PC-3 (cell line): ENCODE measurements around the gene FN3KRP. TPM values are rescaled to one million over a fixed set of nuclear protein-coding genes. Genes with fewer than 3 reads are reported as not detected.

Experiments used
- ATAC-seq: fragments of 200-7000 bp; cut with Tn5 transposase; 2 replicates; pipeline ENCODE4 v1.9.1; 2020; ENCODE audit warnings: mild to moderate bottlenecking, moderate library complexity
- BruUV-seq: library from RNA; stranded (reverse); fragments of 400-500 nt; replicated peaks from 2 replicates; lab custom pipeline; 2021; lab: Mats Ljungman, UMichigan
- CTCF ChIA-PET: fragments of 300-600 bp; sonication (Branson Sonifier 250); formaldehyde crosslinking; loops from one replicate; lab custom pipeline; 2022; ENCODE audit warnings: antibody characterized with exemption; lab: Charles Lee
- POLR2A ChIA-PET: fragments of 300-600 bp; sonication (Branson Sonifier 250); formaldehyde crosslinking; loops from one replicate; lab custom pipeline; 2022; ENCODE audit warnings: antibody characterized with exemption; ENCODE audit not compliant: unreplicated experiment; lab: Charles Lee
- DNase-seq: peaks from one replicate; pipeline ENCODE4 v3.0.0-alpha.2; 2015
- H2AFZ ChIP-seq: fragments of 300-600 bp; sonication (generic); 2 replicates; pipeline ENCODE4 v1.6.0; 2016; ENCODE audit warnings: antibody characterized with exemption, low read length
- H3F3A ChIP-seq: fragments of 300-600 bp; sonication (generic); one replicate; pipeline ENCODE4 v1.6.0; 2017; ENCODE audit warnings: antibody characterized with exemption, low read length, control low read depth, mild to moderate bottlenecking; ENCODE audit not compliant: unreplicated experiment
- H3K27ac ChIP-seq: fragments of 300-600 bp; sonication (generic); 2 replicates; pipeline ENCODE4 v1.5.1; 2016; ENCODE audit warnings: mild to moderate bottlenecking, low read length
- H3K27me3 ChIP-seq: fragments of 300-600 bp; sonication (generic); 2 replicates; pipeline ENCODE4 v1.6.1; 2016; ENCODE audit warnings: low read length, mixed read lengths
- H3K36me3 ChIP-seq: fragments of 300-600 bp; sonication (generic); 2 replicates; pipeline ENCODE4 v1.6.1; 2016; ENCODE audit warnings: low read depth, mixed run types, low read length, mixed read lengths
- H3K4me1 ChIP-seq: fragments of 300-600 bp; sonication (generic); 2 replicates; pipeline ENCODE4 v1.5.1; 2016; ENCODE audit warnings: low read length; ENCODE audit not compliant: insufficient read depth
- H3K4me2 ChIP-seq: fragments of 300-600 bp; sonication (generic); 2 replicates; pipeline ENCODE4 v1.6.0; 2016; ENCODE audit warnings: low read length
- H3K4me3 ChIP-seq: fragments of 300-600 bp; sonication (generic); 2 replicates; pipeline ENCODE4 v1.5.1; 2016; ENCODE audit warnings: mild to moderate bottlenecking, low read length, mixed read lengths
- H3K79me2 ChIP-seq: fragments of 300-600 bp; sonication (generic); 2 replicates; pipeline ENCODE4 v1.6.1; 2017; ENCODE audit warnings: low read length, mixed read lengths
- H3K9ac ChIP-seq: fragments of 300-600 bp; sonication (generic); 2 replicates; pipeline ENCODE4 v1.6.0; 2016; ENCODE audit warnings: mild to moderate bottlenecking, low read length
- H3K9me2 ChIP-seq: fragments of 300-600 bp; sonication (generic); replicated peaks from 2 replicates; pipeline ENCODE4 v1.6.1; 2016; ENCODE audit warnings: mixed run types, low read length, mixed read lengths
- H3K9me3 ChIP-seq: fragments of 300-600 bp; sonication (generic); 2 replicates; pipeline ENCODE4 v1.6.1; 2016; ENCODE audit warnings: low read length, mixed read lengths
- H4K20me1 ChIP-seq: fragments of 300-600 bp; sonication (generic); 2 replicates; pipeline ENCODE4 v1.6.1; 2016; ENCODE audit warnings: low read length, mixed read lengths
- CTCF ChIP-seq: fragments of 300-600 bp; sonication (generic); conservative IDR thresholded peaks from 2 replicates; pipeline ENCODE4 v1.5.1; 2017; ENCODE audit warnings: antibody characterized with exemption, low read depth, mild to moderate bottlenecking, low read length
- EZH2 ChIP-seq: fragments of 300-600 bp; sonication (generic); IDR thresholded peaks from one replicate; pipeline ENCODE4 v1.6.1; 2017; ENCODE audit warnings: antibody characterized with exemption, mild to moderate bottlenecking, low read length; ENCODE audit not compliant: unreplicated experiment
- EZH2phosphoT487 ChIP-seq: fragments of 300-600 bp; sonication (generic); IDR thresholded peaks from 2 replicates; pipeline ENCODE4 v1.6.1; 2018; ENCODE audit warnings: mild to moderate bottlenecking, antibody characterized with exemption, low read length, borderline replicate concordance
- intact Hi-C: fragments of 100-400 bp; cut with micrococcal nuclease; formaldehyde crosslinking; loops from 2 replicates; pipeline ENCODE4 v1.9.0; 2023
- total RNA-seq: library from RNA; depleted of rRNA; stranded (reverse); fragments of >200 nt; gene quantifications from 2 replicates; pipeline ENCODE4 v1.2.3, GENCODE V29; 2014

Gene FN3KRP
- total RNA-seq, 1 experiment from 2014 or later: 37.4 TPM

GRCh38 chr17:82704886-82705285, 11.6 kb upstream of the FN3KRP start:
- Histone ChIP-seq H3K4me1 (no peaks in the 10 kb centered on the region), H3F3A (no peaks in the 10 kb centered on the region), H3K4me3 (no peak overlapping the region), H3K4me2 (no peak overlapping the region), H3K9ac (no peak overlapping the region), H3K27me3 (no peaks in the 10 kb centered on the region), H3K9me3 (no peaks in the 10 kb centered on the region), H3K36me3 (no peaks in the 10 kb centered on the region), H3K79me2 (no peaks in the 10 kb centered on the region), H4K20me1 (no peaks in the 10 kb centered on the region), H3K27ac (no peak overlapping the region), H2AFZ (no peak overlapping the region), H3K9me2 (no peaks in the 10 kb centered on the region)
- no TSS peak for BruUV-seq
- ChIA-PET POLR2A (no interaction called here), CTCF (no interaction called here)
- no peak for DNase-seq
- intact Hi-C loops: no loop called here
- TF ChIP-seq CTCF (no peak), EZH2phosphoT487 (no peak), EZH2 (no peak)
- ATAC-seq: no peak

GRCh38 chr17:82705756-82706155, 10.8 kb upstream of the FN3KRP start:
- TF ChIP-seq CTCF (no peak), EZH2phosphoT487 (no peak), EZH2 (no peak)
- no TSS peak for BruUV-seq
- H3K9ac ChIP-seq: no peak overlapping the region

GRCh38 chr17:82709024-82709675, 7.4 kb upstream of the FN3KRP start:
- H3K4me1 ChIP-seq: no peaks in the 10 kb centered on the region
- no TSS peak for BruUV-seq
- no peaks in the 10 kb centered on the region for H4K20me1 ChIP-seq
- no peak overlapping the region for H3K4me2 ChIP-seq
- no peak overlapping the region for H3K4me3 ChIP-seq
- no peak overlapping the region for H3K9ac ChIP-seq
- no peak for ATAC-seq
- no peaks in the 10 kb centered on the region for H3K9me2 ChIP-seq
- intact Hi-C loops: no loop called here
- TF ChIP-seq EZH2 (no peak), EZH2phosphoT487 (no peak), CTCF (no peak)
- ChIA-PET POLR2A (no interaction called here), CTCF (no interaction called here)
- no peak overlapping the region for H3K27ac ChIP-seq
- H3K27me3 ChIP-seq: no peaks in the 10 kb centered on the region
- no peaks in the 10 kb centered on the region for H3F3A ChIP-seq
- H3K36me3 ChIP-seq: no peaks in the 10 kb centered on the region
- H2AFZ ChIP-seq: no peak overlapping the region
- no peaks in the 10 kb centered on the region for H3K79me2 ChIP-seq
- DNase-seq: no peak
- H3K9me3 ChIP-seq: no peaks in the 10 kb centered on the region

More at GRCh38 chr17:82705756-82706155, 10.8 kb upstream of the FN3KRP start:
- Histone ChIP-seq H3K79me2 (no peaks in the 10 kb centered on the region), H3F3A (no peaks in the 10 kb centered on the region), H3K4me3 (no peak overlapping the region), H2AFZ (no peak overlapping the region), H3K9me3 (no peaks in the 10 kb centered on the region), H3K4me1 (no peaks in the 10 kb centered on the region), H3K27me3 (no peaks in the 10 kb centered on the region), H3K36me3 (no peaks in the 10 kb centered on the region), H3K9me2 (no peaks in the 10 kb centered on the region), H3K27ac (no peak overlapping the region), H3K4me2 (no peak overlapping the region), H4K20me1 (no peaks in the 10 kb centered on the region)
- ChIA-PET POLR2A (no interaction called here), CTCF (no interaction called here)
- DNase-seq (no peak), ATAC-seq (no peak)
- intact Hi-C loops: no loop called here
